WTC11 (cell line): ENCODE data around the gene JAZF1. TPM values are rescaled to one million over a fixed set of nuclear protein-coding genes. Genes with fewer than 3 reads are reported as not detected.

Source experiments
- ATAC-seq: fragments of 200-7000 bp; cut with Tn5 transposase; 2 replicates; pipeline ENCODE4 v1.10.0; 2021; ENCODE audit warnings: mild to moderate bottlenecking, moderate library complexity
- CTCF ChIA-PET: fragments of 300-600 bp; sonication (Branson Sonifier 250); formaldehyde crosslinking; loops from one replicate; lab custom pipeline; 2021; ENCODE audit warnings: antibody characterized with exemption; lab: Charles Lee
- POLR2A ChIA-PET: fragments of 350-600 bp; sonication (Branson Sonifier 250); formaldehyde crosslinking; loops from one replicate; lab custom pipeline; 2021; ENCODE audit warnings: antibody characterized with exemption; lab: Charles Lee
- DNase-seq: peaks from one replicate; pipeline ENCODE4 v3.0.0; 2021; ENCODE audit warnings: low spot score
- H3K27ac Mint-ChIP-seq: 2 replicates; pipeline ENCODE4 v1.8.0; 2021; ENCODE audit warnings: mixed read lengths
- H3K27me3 Mint-ChIP-seq: 2 replicates; pipeline ENCODE4 v1.8.0; 2021; ENCODE audit warnings: low read depth, mild to moderate bottlenecking, moderate library complexity, mixed read lengths
- H3K36me3 Mint-ChIP-seq: 2 replicates; pipeline ENCODE4 v1.8.0; 2021; ENCODE audit warnings: mixed read lengths
- H3K4me1 Mint-ChIP-seq: 2 replicates; pipeline ENCODE4 v1.8.0; 2022; ENCODE audit warnings: mixed read lengths
- H3K4me3 Mint-ChIP-seq: 2 replicates; pipeline ENCODE4 v1.8.0; 2021; ENCODE audit warnings: mild to moderate bottlenecking, moderate library complexity, mixed read lengths
- H3K9me3 Mint-ChIP-seq: 2 replicates; pipeline ENCODE4 v1.8.0; 2021; ENCODE audit warnings: mixed read lengths
- AR ChIP-seq: fragments of 250-450 bp; sonication (Bioruptor Pico); IDR thresholded peaks from 2 replicates; pipeline ENCODE4 v1.9.0; 2021; ENCODE audit warnings: mild to moderate bottlenecking
- CBFB ChIP-seq: sonication (generic); formaldehyde crosslinking; IDR thresholded peaks from 2 replicates; pipeline ENCODE4 v1.8.1; 2022; ENCODE audit warnings: mild to moderate bottlenecking, low read depth, missing genetic modification reagents
- CTCF ChIP-seq: fragments of 200-600 bp; IDR thresholded peaks from 2 replicates; pipeline ENCODE4 v1.8.0; 2022; ENCODE audit warnings: antibody characterized with exemption
- ERG ChIP-seq: fragments of 250-450 bp; sonication (Bioruptor Pico); IDR thresholded peaks from 2 replicates; pipeline ENCODE4 v1.8.0; 2021; ENCODE audit warnings: mild to moderate bottlenecking
- FOXJ3 ChIP-seq: sonication (generic); formaldehyde crosslinking; IDR thresholded peaks from 2 replicates; pipeline ENCODE4 v1.9.0; 2021; ENCODE audit warnings: missing genetic modification reagents, mild to moderate bottlenecking, borderline replicate concordance
- FOXK1 ChIP-seq: sonication (generic); formaldehyde crosslinking; IDR thresholded peaks from 2 replicates; pipeline ENCODE4 v1.8.0; 2022; ENCODE audit warnings: mild to moderate bottlenecking, moderate library complexity, missing genetic modification reagents
- HMGA2 ChIP-seq: fragments of 250-450 bp; sonication (Bioruptor Pico); IDR thresholded peaks from 2 replicates; pipeline ENCODE4 v1.4.0; 2021; ENCODE audit warnings: mild to moderate bottlenecking, moderate library complexity
- NFATC4 ChIP-seq: fragments of 250-450 bp; sonication (Bioruptor Pico); IDR thresholded peaks from 2 replicates; pipeline ENCODE4 v1.9.0; 2021; ENCODE audit warnings: mild to moderate bottlenecking
- SMAD3 ChIP-seq: sonication (generic); formaldehyde crosslinking; IDR thresholded peaks from 2 replicates; pipeline ENCODE4 v1.8.0; 2022; ENCODE audit warnings: missing genetic modification reagents, mild to moderate bottlenecking, borderline replicate concordance
- SMAD4 ChIP-seq: sonication (generic); formaldehyde crosslinking; IDR thresholded peaks from 2 replicates; pipeline ENCODE4 v1.8.0; 2022; ENCODE audit warnings: mild to moderate bottlenecking, missing genetic modification reagents
- TEAD4 ChIP-seq: sonication (generic); formaldehyde crosslinking; IDR thresholded peaks from 2 replicates; pipeline ENCODE4 v1.8.0; 2022; ENCODE audit warnings: mild to moderate bottlenecking, missing genetic modification reagents
- ZNF121 ChIP-seq: sonication (generic); formaldehyde crosslinking; IDR thresholded peaks from 2 replicates; pipeline ENCODE4 v1.8.0; 2023; ENCODE audit warnings: missing genetic modification reagents
- ZNF232 ChIP-seq: sonication (generic); formaldehyde crosslinking; IDR thresholded peaks from 2 replicates; pipeline ENCODE4 v1.8.0; 2022; ENCODE audit warnings: mild to moderate bottlenecking, missing genetic modification reagents
- ZNF416 ChIP-seq: fragments of 250-450 bp; sonication (Bioruptor Pico); IDR thresholded peaks from 2 replicates; pipeline ENCODE4 v1.9.0; 2021; ENCODE audit warnings: mild to moderate bottlenecking, inconsistent platforms
- total RNA-seq: library from RNA; stranded (reverse); gene quantifications from 3 replicates; pipeline ENCODE4 v1.2.3, GENCODE V29; 2021
- TF ChIP-seq, protein P1 (sequence below): sonication (generic); formaldehyde crosslinking; IDR thresholded peaks from 2 replicates; pipeline ENCODE4 v1.8.1; 2023; ENCODE audit warnings: mild to moderate bottlenecking, moderate library complexity, missing genetic modification reagents
- TF ChIP-seq, protein P2 (sequence below): fragments of 250-450 bp; sonication (Bioruptor Pico); IDR thresholded peaks from 2 replicates; pipeline ENCODE4 v1.9.0; 2021; ENCODE audit warnings: mild to moderate bottlenecking, borderline replicate concordance
- TF ChIP-seq, protein P3 (sequence below): sonication (generic); formaldehyde crosslinking; IDR thresholded peaks from 2 replicates; pipeline ENCODE4 v1.8.1; 2022; ENCODE audit warnings: missing genetic modification reagents, borderline replicate concordance
- TF ChIP-seq, protein P4 (sequence below): sonication (generic); formaldehyde crosslinking; conservative IDR thresholded peaks from 2 replicates; pipeline ENCODE4 v1.8.1; 2023; ENCODE audit warnings: mild to moderate bottlenecking, low read depth, missing genetic modification reagents, moderate library complexity

The JAZF1 gene
- total RNA-seq, 1 experiment from 2014 or later: 19.0 TPM

DNA sequence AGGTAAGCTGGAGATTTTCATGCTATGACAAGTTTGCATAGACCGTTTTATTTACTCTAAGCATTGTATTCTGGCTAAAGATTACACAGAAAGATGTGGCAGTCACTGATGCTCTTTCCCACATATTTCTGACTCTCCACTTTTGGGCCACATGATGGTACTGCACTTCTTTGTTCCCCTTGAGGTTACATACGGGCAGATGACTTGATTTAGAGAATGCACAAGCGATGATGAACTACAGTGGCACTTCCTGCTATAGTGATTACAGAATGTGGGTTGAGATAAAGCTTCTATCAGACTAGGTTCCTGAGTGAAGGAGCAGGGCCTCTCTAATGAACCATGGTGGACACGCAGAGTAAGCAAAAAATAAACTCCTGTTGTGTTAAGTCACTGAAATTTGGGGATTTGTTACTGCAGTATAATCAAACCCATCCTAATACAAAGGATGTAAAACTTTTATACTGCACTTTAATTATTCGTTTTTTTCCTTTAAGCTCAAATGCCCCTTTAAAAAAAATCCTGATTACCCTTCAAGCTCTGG, 262.8 kb downstream of the JAZF1 start:
- peaks cover 10% of the 10 kb centered on the region for H3K9me3 Mint-ChIP-seq
- DNase-seq: no peak
- ATAC-seq: no peak
- POLR2A ChIA-PET: no interaction called here
- H3K27me3 Mint-ChIP-seq: no peaks in the 10 kb centered on the region
- no peak overlapping the region for H3K27ac Mint-ChIP-seq
- CTCF ChIA-PET: no interaction called here
- peaks cover 13% of the 10 kb centered on the region for H3K36me3 Mint-ChIP-seq
- peaks cover 56% of the 10 kb centered on the region for H3K4me1 Mint-ChIP-seq
- no peak overlapping the region for H3K4me3 Mint-ChIP-seq
- TF ChIP-seq HMGA2 (CRISPR knock-in tag) (no peak), NFATC4 (no peak), ERG (CRISPR knock-in tag) (no peak), CTCF (no peak), ZNF121 (CRISPR knock-in tag) (no peak), SMAD3 (CRISPR knock-in tag) (no peak), FOXJ3 (no peak), ZNF232 (CRISPR knock-in tag) (no peak), TEAD4 (CRISPR knock-in tag) (no peak)
- TF ChIP-seq, protein P1, sequence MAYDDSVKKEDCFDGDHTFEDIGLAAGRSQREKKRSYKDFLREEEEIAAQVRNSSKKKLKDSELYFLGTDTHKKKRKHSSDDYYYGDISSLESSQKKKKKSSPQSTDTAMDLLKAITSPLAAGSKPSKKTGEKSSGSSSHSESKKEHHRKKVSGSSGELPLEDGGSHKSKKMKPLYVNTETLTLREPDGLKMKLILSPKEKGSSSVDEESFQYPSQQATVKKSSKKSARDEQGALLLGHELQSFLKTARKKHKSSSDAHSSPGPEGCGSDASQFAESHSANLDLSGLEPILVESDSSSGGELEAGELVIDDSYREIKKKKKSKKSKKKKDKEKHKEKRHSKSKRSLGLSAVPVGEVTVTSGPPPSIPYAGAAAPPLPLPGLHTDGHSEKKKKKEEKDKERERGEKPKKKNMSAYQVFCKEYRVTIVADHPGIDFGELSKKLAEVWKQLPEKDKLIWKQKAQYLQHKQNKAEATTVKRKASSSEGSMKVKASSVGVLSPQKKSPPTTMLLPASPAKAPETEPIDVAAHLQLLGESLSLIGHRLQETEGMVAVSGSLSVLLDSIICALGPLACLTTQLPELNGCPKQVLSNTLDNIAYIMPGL (CRISPR knock-in tag): no peak
- TF ChIP-seq, protein P2, sequence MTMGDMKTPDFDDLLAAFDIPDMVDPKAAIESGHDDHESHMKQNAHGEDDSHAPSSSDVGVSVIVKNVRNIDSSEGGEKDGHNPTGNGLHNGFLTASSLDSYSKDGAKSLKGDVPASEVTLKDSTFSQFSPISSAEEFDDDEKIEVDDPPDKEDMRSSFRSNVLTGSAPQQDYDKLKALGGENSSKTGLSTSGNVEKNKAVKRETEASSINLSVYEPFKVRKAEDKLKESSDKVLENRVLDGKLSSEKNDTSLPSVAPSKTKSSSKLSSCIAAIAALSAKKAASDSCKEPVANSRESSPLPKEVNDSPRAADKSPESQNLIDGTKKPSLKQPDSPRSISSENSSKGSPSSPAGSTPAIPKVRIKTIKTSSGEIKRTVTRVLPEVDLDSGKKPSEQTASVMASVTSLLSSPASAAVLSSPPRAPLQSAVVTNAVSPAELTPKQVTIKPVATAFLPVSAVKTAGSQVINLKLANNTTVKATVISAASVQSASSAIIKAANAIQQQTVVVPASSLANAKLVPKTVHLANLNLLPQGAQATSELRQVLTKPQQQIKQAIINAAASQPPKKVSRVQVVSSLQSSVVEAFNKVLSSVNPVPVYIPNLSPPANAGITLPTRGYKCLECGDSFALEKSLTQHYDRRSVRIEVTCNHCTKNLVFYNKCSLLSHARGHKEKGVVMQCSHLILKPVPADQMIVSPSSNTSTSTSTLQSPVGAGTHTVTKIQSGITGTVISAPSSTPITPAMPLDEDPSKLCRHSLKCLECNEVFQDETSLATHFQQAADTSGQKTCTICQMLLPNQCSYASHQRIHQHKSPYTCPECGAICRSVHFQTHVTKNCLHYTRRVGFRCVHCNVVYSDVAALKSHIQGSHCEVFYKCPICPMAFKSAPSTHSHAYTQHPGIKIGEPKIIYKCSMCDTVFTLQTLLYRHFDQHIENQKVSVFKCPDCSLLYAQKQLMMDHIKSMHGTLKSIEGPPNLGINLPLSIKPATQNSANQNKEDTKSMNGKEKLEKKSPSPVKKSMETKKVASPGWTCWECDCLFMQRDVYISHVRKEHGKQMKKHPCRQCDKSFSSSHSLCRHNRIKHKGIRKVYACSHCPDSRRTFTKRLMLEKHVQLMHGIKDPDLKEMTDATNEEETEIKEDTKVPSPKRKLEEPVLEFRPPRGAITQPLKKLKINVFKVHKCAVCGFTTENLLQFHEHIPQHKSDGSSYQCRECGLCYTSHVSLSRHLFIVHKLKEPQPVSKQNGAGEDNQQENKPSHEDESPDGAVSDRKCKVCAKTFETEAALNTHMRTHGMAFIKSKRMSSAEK (CRISPR knock-in tag): no peak
- TF ChIP-seq, protein P3, sequence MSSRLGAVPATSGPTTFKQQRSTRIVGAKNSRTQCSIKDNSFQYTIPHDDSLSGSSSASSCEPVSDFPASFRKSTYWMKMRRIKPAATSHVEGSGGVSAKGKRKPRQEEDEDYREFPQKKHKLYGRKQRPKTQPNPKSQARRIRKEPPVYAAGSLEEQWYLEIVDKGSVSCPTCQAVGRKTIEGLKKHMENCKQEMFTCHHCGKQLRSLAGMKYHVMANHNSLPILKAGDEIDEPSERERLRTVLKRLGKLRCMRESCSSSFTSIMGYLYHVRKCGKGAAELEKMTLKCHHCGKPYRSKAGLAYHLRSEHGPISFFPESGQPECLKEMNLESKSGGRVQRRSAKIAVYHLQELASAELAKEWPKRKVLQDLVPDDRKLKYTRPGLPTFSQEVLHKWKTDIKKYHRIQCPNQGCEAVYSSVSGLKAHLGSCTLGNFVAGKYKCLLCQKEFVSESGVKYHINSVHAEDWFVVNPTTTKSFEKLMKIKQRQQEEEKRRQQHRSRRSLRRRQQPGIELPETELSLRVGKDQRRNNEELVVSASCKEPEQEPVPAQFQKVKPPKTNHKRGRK (CRISPR knock-in tag): no peak

GRCh38 chr7:27917119-27917518, 263.5 kb downstream of the JAZF1 start:
- CTCF ChIA-PET: no interaction called here
- Mint-ChIP-seq H3K36me3 (peaks cover 13% of the 10 kb centered on the region), H3K4me3 (no peak overlapping the region), H3K4me1 (peaks cover 61% of the 10 kb centered on the region), H3K27ac (peak overlapping the region; percentile 39; the same call in 1 of the 2 replicates), H3K27me3 (no peaks in the 10 kb centered on the region), H3K9me3 (peaks cover 10% of the 10 kb centered on the region)
- POLR2A ChIA-PET: no interaction called here
- no peak for DNase-seq
- ATAC-seq: no peak
- TF ChIP-seq SMAD3 (CRISPR knock-in tag) (no peak), ZNF416 (CRISPR knock-in tag) (no peak), AR (CRISPR knock-in tag) (no peak), SMAD4 (CRISPR knock-in tag) (no peak), CBFB (CRISPR knock-in tag) (no peak), FOXK1 (CRISPR knock-in tag) (no peak)
- TF ChIP-seq, protein P4, sequence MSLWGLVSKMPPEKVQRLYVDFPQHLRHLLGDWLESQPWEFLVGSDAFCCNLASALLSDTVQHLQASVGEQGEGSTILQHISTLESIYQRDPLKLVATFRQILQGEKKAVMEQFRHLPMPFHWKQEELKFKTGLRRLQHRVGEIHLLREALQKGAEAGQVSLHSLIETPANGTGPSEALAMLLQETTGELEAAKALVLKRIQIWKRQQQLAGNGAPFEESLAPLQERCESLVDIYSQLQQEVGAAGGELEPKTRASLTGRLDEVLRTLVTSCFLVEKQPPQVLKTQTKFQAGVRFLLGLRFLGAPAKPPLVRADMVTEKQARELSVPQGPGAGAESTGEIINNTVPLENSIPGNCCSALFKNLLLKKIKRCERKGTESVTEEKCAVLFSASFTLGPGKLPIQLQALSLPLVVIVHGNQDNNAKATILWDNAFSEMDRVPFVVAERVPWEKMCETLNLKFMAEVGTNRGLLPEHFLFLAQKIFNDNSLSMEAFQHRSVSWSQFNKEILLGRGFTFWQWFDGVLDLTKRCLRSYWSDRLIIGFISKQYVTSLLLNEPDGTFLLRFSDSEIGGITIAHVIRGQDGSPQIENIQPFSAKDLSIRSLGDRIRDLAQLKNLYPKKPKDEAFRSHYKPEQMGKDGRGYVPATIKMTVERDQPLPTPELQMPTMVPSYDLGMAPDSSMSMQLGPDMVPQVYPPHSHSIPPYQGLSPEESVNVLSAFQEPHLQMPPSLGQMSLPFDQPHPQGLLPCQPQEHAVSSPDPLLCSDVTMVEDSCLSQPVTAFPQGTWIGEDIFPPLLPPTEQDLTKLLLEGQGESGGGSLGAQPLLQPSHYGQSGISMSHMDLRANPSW (CRISPR knock-in tag): no peak
